LNCAP (cell line): ENCODE results near the gene FSIP1.

Experiments
- CTCF ChIP-seq: fragments of 450-650 bp; IDR thresholded peaks from 2 replicates; pipeline ENCODE4 v1.5.1; 2017; ENCODE audit warnings: mild to moderate bottlenecking

FSIP1 gene

GRCh38 chr15:39629371-39629770, 153.3 kb downstream of the FSIP1 start:
- no peak for TF ChIP-seq CTCF

- no peak for TF ChIP-seq CTCF
Measured at GRCh38 chr15:39628546-39629257, 153.9 kb downstream of the FSIP1 start.

GRCh38 chr15:39628144-39628508, 154.5 kb downstream of the FSIP1 start:
- peak; percentile 27; the same call in 1 of the 2 replicates for TF ChIP-seq CTCF

GRCh38 chr15:39627451-39628143, 155.0 kb downstream of the FSIP1 start:
- TF ChIP-seq CTCF: no peak

GRCh38 chr15:39625856-39626255, 156.8 kb downstream of the FSIP1 start:
- no peak for TF ChIP-seq CTCF

GRCh38 chr15:39625451-39625850, 157.2 kb downstream of the FSIP1 start:
- TF ChIP-seq CTCF: no peak

- no peak for TF ChIP-seq CTCF
Measured at GRCh38 chr15:39624806-39625205, 157.8 kb downstream of the FSIP1 start.
